ENCODE measurements around the gene USHBP1.

Gene USHBP1

GRCh38 chr19:17210296-17210695, 54.2 kb downstream of the USHBP1 start:
- peak; percentile 28 for DNase-seq

DNA sequence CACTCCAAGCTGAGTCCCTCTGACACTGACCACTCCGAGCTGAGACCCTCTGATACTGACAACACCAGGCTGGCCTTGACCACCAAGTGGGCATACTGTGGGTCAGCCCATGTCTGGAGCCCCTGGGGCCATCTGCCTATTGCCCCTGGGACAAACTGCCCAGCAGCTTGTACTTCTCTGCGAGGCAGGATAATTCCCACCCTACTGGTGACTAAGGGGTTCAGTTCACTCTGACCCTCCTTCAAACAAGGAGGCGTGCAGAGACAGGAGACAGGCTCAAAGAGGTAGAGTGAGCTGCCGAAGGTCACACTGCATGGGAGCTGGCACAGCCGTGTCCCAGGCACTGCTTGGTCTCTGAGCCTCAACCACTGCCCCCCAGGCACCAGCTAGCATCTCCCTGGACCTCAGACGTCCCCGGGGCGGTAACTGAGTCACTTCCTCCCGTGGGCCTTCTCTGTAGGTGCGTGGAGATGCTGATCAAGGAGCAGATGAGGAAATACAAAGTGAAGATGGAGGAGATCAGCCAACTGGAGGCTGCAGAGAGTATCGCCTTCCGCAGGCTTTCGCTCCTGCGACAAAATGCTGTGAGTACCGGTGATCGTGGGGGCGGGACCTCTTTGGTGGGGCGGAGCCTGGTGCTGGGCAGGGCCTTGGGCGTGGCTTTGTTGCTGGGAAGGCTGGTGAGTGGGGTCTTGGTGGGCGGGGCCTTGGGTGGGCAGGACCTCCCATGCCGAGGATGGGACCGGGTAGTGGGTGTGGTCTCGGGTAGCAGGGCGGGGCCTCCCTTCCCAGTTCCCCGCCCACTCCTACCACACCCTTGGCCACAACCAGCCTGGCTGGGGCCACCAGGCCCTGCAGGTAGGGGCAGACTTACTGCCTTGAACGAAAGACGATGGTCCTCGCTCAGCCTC, 55.2 kb downstream of the USHBP1 start:
- peak; percentile 44 for DNase-seq

DNA sequence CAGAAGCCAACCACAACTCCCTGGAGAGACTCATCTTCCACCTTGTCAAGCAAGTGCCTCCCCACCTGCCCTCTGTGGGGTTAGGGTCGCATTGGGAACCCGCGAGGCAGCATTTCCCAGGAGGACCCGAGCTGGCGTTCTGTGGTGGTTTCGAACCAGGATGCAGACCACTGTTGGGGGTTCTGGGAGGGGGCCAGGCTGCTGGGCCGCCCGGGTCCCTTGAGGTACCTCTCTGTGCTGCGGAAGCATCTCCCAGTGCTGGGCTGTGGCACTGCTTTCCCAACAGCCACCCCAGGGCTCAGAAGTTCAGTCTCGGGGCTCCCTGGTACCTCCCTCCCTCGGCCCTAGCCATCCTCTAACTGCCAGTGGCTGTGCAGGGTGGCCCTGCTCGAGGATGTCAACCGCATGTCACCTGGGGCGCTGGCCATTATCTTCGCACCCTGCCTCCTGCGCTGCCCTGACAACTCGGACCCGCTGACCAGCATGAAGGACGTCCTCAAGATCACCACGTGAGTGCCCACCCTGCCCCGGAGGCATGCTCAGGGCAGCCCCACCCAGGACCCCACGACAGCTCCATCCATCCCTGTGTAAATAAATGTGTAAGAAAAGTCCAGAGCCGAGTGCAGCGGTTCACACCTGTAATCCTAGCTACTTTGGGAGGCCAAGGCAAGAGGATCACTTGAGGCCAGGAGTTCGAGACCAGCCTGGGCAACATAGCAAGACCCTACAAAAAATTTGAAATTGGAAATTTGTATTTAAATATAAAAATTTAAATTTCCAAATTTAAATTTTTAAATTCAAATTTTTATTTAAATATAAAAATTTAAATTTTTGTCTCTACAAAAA, 57.6 kb downstream of the USHBP1 start:
- DNase-seq = no peak

DNA sequence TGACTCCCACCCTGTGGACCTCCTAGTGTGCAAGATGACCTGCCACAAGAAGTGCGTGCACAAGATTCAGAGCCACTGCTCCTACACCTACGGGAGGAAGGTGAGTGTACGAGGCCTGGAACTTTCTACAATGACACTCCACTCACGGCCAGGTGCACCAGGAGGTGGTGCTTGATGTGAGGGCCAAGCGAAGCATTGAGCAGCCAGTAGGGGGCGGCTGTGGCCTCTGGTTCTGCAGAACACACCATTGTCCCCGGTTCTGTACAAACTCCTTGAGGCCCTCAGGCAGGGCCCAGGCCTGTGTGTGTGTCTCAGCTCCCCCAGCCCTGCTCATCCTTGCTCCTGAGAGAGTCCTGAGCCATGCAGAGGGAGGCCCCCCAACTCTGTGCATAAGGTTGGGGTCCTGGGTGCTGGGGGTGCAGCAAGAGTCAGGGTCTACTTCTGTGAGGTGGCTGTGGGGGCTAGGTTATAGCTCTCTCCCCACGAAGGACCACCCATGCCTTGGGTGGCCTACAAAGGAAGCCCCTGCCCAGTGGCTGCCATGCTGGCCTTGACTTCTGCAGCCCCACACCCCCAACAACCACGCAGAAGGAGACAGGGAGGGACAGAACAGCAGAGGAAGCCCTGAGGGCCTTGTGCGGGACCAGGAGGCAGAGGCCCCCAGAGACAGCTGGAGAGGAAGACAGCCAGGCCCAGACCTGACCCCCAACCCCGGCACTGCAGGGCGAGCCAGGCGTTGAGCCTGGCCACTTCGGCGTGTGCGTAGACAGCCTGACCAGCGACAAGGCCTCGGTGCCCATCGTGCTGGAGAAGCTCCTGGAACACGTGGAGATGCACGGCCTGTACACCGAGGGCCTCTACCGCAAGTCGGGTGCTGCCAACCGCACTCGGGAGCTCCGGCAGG, 59.1 kb downstream of the USHBP1 start:
- peak; percentile 35 for DNase-seq

GRCh38 chr19:17202713-17203112, 61.8 kb downstream of the USHBP1 start:
- no peak for DNase-seq

DNA sequence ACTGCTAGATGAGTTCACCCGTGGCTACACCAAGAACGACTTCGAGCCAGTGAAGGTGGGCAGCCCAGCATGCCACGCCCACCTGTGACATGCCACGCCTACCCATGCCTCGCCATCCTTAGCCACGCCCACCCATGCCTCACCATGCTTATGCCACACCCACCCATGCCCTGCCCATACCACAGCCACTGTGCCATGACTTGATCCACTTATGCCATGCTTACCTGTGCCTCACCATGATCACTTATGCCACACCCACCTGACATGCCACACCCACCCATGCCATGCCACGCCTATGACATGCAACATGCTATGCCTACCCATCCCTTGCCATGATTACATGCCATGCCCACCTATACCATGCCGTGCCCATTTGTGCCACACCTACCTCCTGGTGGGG, 62.3 kb downstream of the USHBP1 start:
- no peak for DNase-seq

GRCh38 chr19:17200408-17201079, 64.0 kb downstream of the USHBP1 start:
- DNase-seq = no peak
